K562 (cell line): Measurements from ENCODE around the gene ARHGAP26. TPM values are rescaled to one million over a fixed set of nuclear protein-coding genes. Genes with fewer than 3 reads are reported as not detected.

Source experiments
- BHLHE40 ChIP-seq: IDR thresholded peaks from 2 replicates; pipeline ENCODE4 v1.6.1; 2011; ENCODE audit warnings: low read length, improper control_type of control experiment
- HLTF ChIP-seq: fragments of 450-650 bp; IDR thresholded peaks from 2 replicates; pipeline ENCODE4 v1.6.1; 2016
- ID3 ChIP-seq, 2 experiments: fragments of 250-450 bp in 1 of 2; fragments of 450-650 bp in 1 of 2; sonication (Bioruptor Pico) in 1 of 2; IDR thresholded peaks; 2 replicates each; pipeline versions ENCODE4 v1.6.1 to v1.8.0; 2016 to 2021; ENCODE audit warnings: mild to moderate bottlenecking in 2 of 2, moderate library complexity in 2 of 2, missing compliant biosample characterization in 1 of 2, missing genetic modification characterization in 1 of 2
- MCM2 ChIP-seq: fragments of 450-650 bp; IDR thresholded peaks from 2 replicates; pipeline ENCODE4 v1.6.1; 2017; ENCODE audit warnings: low read depth, mild to moderate bottlenecking
- PCBP2 ChIP-seq: fragments of 200-400 bp; formaldehyde crosslinking; IDR thresholded peaks from 2 replicates; pipeline ENCODE4 v1.6.1; 2018; ENCODE audit warnings: low read length, low read depth, mild to moderate bottlenecking, moderate library complexity; ENCODE audit not compliant: poor library complexity, severe bottlenecking
- PKNOX1 ChIP-seq: fragments of 450-650 bp; IDR thresholded peaks from 2 replicates; pipeline ENCODE4 v1.6.1; 2016
- RAD51 ChIP-seq: fragments of 450-650 bp; IDR thresholded peaks from 2 replicates; pipeline ENCODE4 v1.7.1; 2016; ENCODE audit warnings: low read depth, mild to moderate bottlenecking, borderline replicate concordance
- SOX6 ChIP-seq: fragments of 450-650 bp; IDR thresholded peaks from 2 replicates; pipeline ENCODE4 v1.6.1; 2014; ENCODE audit warnings: mild to moderate bottlenecking
- ZHX1 ChIP-seq: fragments of 150-350 bp; conservative IDR thresholded peaks from 2 replicates; pipeline ENCODE4 v1.6.1; 2014; ENCODE audit warnings: low read length
- polyA plus RNA-seq, 8 experiments: library from polyadenylated mRNA; depleted of rRNA in 4 of 8; stranded (reverse) in 5 of 8; unstranded in 3 of 8; fragments of >200 nt; fragmentation: Nextera tagmentation in 2 of 8; fragmentation: Illumina TruSeq in 1 of 8; extraction: Ambion mirVana in 2 of 8; extraction: Trizol in 1 of 8; gene quantifications; 2 replicates each; pipeline versions ENCODE4 v1.2.1 to v1.2.3, GENCODE V29; 2011 to 2014; ENCODE audit warnings: inconsistent platforms in 1 of 8, missing spikeins in 1 of 8
- total RNA-seq, 7 experiments: library from RNA; depleted of rRNA in 6 of 7; stranded (reverse); fragments of >200 nt in 6 of 7; fragmentation: Illumina TruSeq in 2 of 7; extraction: Trizol in 2 of 7; gene quantifications; 2 replicates each; pipeline versions ENCODE4 v1.2.1 to v1.2.3, GENCODE V29; 2011 to 2021; ENCODE audit warnings: low replicate concordance in 1 of 7
- TF ChIP-seq, protein P1 (sequence below): fragments of 450-650 bp; IDR thresholded peaks from one replicate; pipeline ENCODE4 v1.6.1; 2018; ENCODE audit warnings: mild to moderate bottlenecking, moderate library complexity; ENCODE audit not compliant: partially characterized antibody
- TF ChIP-seq, protein P2 (sequence below): fragments of 450-650 bp; IDR thresholded peaks from 2 replicates; pipeline ENCODE4 v1.6.1; 2016; ENCODE audit warnings: mild to moderate bottlenecking
- TF ChIP-seq, protein P3 (sequence below): fragments of 450-650 bp; formaldehyde crosslinking; IDR thresholded peaks from 2 replicates; pipeline ENCODE4 v1.4.0; 2022; ENCODE audit warnings: missing genetic modification characterization
- TF ChIP-seq, protein P4 (sequence below), 2 experiments: fragments of 450-650 bp; IDR thresholded peaks; 2 replicates each; pipeline ENCODE4 v1.6.1; 2018; ENCODE audit warnings: mild to moderate bottlenecking in 2 of 2, low read depth in 1 of 2; ENCODE audit not compliant: partially characterized antibody in 2 of 2

Gene ARHGAP26
- total and polyA plus RNA-seq, 9 of the 15 experiments (the other 6 are each of a cell fraction or from before 2014, with no cell fraction given): 0.13 to 1.1 (median 0.55) TPM

DNA sequence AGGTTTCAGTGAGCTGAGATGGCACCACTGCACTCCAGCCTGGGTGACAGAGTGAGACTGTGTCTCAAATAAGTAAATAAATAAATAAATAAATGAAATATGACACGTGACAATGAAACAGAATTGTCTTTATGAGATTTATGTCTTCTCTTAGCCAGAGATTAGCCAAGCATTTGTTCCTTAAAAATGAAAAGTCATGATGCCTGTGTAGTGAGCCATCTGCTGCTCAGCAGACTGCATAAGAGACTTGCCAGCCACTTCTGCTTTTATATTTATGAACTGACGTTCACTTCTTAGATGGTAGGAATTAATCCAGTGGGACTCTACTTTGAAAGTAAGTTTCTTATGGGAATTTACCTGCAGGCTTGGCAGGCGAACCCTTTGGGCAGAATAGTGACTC, 405.9 kb downstream of the ARHGAP26 start (continued):
- TF ChIP-seq, protein P1, sequence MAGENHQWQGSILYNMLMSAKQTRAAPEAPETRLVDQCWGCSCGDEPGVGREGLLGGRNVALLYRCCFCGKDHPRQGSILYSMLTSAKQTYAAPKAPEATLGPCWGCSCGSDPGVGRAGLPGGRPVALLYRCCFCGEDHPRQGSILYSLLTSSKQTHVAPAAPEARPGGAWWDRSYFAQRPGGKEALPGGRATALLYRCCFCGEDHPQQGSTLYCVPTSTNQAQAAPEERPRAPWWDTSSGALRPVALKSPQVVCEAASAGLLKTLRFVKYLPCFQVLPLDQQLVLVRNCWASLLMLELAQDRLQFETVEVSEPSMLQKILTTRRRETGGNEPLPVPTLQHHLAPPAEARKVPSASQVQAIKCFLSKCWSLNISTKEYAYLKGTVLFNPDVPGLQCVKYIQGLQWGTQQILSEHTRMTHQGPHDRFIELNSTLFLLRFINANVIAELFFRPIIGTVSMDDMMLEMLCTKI: no peak
- TF ChIP-seq ZHX1 (no peak), PKNOX1 (peak; percentile 27), HLTF (no peak), SOX6 (peak; percentile 71; the same call in 1 of the 2 replicates), ID3 (CRISPR knock-in tag; IDR thresholded peaks at IDR 0.05) (no peak), ID3 (tag; IDR thresholded peaks at IDR 0.05) (no peak), MCM2 (no peak), PCBP2 (no peak), BHLHE40 (0 out of 2 replicates have a peak, but pooled peaks have one; percentile 9), RAD51 (peak; percentile 38; the same call in 1 of the 2 replicates)
- TF ChIP-seq, protein P2, sequence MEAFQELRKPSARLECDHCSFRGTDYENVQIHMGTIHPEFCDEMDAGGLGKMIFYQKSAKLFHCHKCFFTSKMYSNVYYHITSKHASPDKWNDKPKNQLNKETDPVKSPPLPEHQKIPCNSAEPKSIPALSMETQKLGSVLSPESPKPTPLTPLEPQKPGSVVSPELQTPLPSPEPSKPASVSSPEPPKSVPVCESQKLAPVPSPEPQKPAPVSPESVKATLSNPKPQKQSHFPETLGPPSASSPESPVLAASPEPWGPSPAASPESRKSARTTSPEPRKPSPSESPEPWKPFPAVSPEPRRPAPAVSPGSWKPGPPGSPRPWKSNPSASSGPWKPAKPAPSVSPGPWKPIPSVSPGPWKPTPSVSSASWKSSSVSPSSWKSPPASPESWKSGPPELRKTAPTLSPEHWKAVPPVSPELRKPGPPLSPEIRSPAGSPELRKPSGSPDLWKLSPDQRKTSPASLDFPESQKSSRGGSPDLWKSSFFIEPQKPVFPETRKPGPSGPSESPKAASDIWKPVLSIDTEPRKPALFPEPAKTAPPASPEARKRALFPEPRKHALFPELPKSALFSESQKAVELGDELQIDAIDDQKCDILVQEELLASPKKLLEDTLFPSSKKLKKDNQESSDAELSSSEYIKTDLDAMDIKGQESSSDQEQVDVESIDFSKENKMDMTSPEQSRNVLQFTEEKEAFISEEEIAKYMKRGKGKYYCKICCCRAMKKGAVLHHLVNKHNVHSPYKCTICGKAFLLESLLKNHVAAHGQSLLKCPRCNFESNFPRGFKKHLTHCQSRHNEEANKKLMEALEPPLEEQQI: no peak
- TF ChIP-seq, protein P3, sequence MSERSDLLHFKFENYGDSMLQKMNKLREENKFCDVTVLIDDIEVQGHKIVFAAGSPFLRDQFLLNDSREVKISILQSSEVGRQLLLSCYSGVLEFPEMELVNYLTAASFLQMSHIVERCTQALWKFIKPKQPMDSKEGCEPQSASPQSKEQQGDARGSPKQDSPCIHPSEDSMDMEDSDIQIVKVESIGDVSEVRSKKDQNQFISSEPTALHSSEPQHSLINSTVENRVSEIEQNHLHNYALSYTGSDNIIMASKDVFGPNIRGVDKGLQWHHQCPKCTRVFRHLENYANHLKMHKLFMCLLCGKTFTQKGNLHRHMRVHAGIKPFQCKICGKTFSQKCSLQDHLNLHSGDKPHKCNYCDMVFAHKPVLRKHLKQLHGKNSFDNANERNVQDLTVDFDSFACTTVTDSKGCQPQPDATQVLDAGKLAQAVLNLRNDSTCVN (CRISPR knock-in tag): no peak
- TF ChIP-seq, protein P4, sequence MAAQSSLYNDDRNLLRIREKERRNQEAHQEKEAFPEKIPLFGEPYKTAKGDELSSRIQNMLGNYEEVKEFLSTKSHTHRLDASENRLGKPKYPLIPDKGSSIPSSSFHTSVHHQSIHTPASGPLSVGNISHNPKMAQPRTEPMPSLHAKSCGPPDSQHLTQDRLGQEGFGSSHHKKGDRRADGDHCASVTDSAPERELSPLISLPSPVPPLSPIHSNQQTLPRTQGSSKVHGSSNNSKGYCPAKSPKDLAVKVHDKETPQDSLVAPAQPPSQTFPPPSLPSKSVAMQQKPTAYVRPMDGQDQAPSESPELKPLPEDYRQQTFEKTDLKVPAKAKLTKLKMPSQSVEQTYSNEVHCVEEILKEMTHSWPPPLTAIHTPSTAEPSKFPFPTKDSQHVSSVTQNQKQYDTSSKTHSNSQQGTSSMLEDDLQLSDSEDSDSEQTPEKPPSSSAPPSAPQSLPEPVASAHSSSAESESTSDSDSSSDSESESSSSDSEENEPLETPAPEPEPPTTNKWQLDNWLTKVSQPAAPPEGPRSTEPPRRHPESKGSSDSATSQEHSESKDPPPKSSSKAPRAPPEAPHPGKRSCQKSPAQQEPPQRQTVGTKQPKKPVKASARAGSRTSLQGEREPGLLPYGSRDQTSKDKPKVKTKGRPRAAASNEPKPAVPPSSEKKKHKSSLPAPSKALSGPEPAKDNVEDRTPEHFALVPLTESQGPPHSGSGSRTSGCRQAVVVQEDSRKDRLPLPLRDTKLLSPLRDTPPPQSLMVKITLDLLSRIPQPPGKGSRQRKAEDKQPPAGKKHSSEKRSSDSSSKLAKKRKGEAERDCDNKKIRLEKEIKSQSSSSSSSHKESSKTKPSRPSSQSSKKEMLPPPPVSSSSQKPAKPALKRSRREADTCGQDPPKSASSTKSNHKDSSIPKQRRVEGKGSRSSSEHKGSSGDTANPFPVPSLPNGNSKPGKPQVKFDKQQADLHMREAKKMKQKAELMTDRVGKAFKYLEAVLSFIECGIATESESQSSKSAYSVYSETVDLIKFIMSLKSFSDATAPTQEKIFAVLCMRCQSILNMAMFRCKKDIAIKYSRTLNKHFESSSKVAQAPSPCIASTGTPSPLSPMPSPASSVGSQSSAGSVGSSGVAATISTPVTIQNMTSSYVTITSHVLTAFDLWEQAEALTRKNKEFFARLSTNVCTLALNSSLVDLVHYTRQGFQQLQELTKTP (IDR thresholded peaks at IDR 0.05; ENCODE audit: low read depth in 1 of 2, partially characterized antibody in 2 of 2): no peak
